Activated T-helper 1 cell treated with anti-CD3 and anti-CD28 coated beads, Interleukin-12 subunit alpha, Interleukin-12 subunit beta, Interleukin-2, Interleukin-4 antibody, amounts not matched to agents 30 ng/mL and 10 ng/mL and 1 ng/mL, durations not matched to agents 14 hours and 24 hours and 36 hours (primary cell): ENCODE results near the gene SRRM5. TPM values are rescaled to one million over a fixed set of nuclear protein-coding genes. Genes with fewer than 3 reads are reported as not detected.
A peak's percentile ranks its signal among the peaks of the same experiment; 100 is the strongest.
"Not testable (repeated sequence)": the region's sequence is repeated elsewhere in the genome, so short reads cannot be mapped to it uniquely, and the experiment has no call there.

Experiments
- DNase-seq: peaks from one replicate; pipeline ENCODE4 v3.0.0; 2021; ENCODE audit warnings: low spot score
- H3K27ac Mint-ChIP-seq: one replicate; pipeline ENCODE4 v1.8.0; 2021; ENCODE audit warnings: mild to moderate bottlenecking, mixed read lengths
- H3K27me3 Mint-ChIP-seq: one replicate; pipeline ENCODE4 v1.8.0; 2022; ENCODE audit warnings: mild to moderate bottlenecking, moderate library complexity, mixed read lengths; ENCODE audit not compliant: insufficient read depth
- H3K36me3 Mint-ChIP-seq: one replicate; pipeline ENCODE4 v1.8.0; 2021; ENCODE audit warnings: low read depth, mixed read lengths
- H3K4me1 Mint-ChIP-seq: one replicate; pipeline ENCODE4 v1.8.0; 2021; ENCODE audit warnings: low read depth, mixed read lengths
- H3K4me3 Mint-ChIP-seq: one replicate; pipeline ENCODE4 v1.8.0; 2021; ENCODE audit warnings: mild to moderate bottlenecking, moderate library complexity, mixed read lengths
- H3K9me3 Mint-ChIP-seq: one replicate; pipeline ENCODE4 v1.8.0; 2021; ENCODE audit warnings: mixed read lengths
- intact Hi-C: fragments of 100-400 bp; cut with micrococcal nuclease; formaldehyde crosslinking; loops from one replicate; pipeline ENCODE4 v1.15.1; 2024
- total RNA-seq: library from RNA; stranded (reverse); gene quantifications from 2 replicates; pipeline ENCODE4 v1.2.3, GENCODE V29; 2022

Gene SRRM5
- total RNA-seq, 1 donor from 2014 or later = 0.13 TPM

DNA sequence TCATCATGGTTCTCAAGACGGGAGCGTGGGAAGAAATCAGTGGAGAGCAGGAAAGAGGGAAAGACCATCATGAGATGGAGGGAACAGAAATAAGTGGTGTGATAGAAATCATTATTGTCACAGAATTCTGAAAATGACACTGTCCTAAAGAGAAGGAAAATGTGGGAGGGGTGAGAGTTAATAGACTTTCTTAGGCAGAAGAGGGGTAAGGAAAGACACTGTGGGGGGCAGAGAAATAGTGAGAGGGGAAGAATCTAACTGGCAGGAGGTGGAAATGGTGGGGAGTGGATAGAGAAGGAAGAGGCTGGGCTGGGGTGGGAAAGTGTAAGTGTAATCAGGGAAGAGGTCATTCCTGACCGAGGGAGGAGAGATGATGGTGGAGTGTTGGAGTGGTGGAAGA lies 33.1 kb upstream of the SRRM5 start:
- peaks cover 25% of the 10 kb centered on the region for H3K4me1 Mint-ChIP-seq
- H3K36me3 Mint-ChIP-seq = peaks cover 2% of the 10 kb centered on the region
- H3K9me3 Mint-ChIP-seq = no peaks in the 10 kb centered on the region
- intact Hi-C loops = no loop called here
- H3K4me3 Mint-ChIP-seq = peak overlapping the region; percentile 90
- DNase-seq = no peak
- peaks cover 3% of the 10 kb centered on the region for H3K27me3 Mint-ChIP-seq
- H3K27ac Mint-ChIP-seq = no peak overlapping the region

DNA sequence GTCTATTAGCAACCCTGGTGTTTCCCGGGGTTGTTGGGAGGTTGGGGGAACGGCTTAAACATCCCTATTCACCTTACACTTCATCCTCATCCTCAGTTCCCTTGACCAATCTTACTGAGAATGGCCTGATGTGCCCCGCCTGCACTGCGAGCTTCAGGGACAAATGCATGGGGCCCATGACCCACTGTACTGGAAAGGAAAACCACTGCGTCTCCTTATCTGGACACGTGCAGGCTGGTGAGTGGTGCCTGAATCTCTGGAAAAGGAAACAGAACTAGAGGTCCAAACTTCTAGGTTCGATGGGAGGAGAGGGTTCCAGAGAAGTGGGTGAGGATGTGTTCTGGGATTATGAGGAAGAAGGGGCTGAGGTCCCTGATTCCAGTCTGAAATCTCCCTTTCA lies 30.4 kb upstream of the SRRM5 start:
- Mint-ChIP-seq H3K4me1 (peaks cover 24% of the 10 kb centered on the region), H3K27me3 (peaks cover 3% of the 10 kb centered on the region), H3K27ac (no peak overlapping the region), H3K9me3 (no peaks in the 10 kb centered on the region), H3K4me3 (peak overlapping the region; percentile 51), H3K36me3 (peaks cover 12% of the 10 kb centered on the region)
- intact Hi-C loops = no loop called here
- no peak for DNase-seq

DNA sequence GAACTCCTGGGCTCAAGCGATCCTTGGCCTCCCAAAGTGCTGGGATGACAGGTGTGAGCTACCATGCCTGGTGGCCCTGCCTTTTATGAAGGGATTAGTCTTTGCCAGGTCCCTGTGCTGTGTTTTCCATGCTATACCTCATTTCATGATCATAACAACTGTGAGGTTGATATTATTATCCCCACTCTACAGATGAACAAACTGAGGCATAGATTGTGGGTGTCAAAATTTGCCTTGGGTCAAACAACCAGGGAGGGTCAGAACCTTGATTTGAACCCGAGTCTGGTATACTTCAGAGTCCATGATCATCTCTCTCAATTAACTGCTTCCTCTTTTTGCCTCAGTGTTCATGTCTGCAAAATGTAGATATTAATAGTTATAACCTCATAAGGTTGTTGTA lies 29.4 kb upstream of the SRRM5 start:
- Mint-ChIP-seq H3K36me3 (peaks cover 12% of the 10 kb centered on the region), H3K27ac (no peak overlapping the region), H3K27me3 (no peaks in the 10 kb centered on the region), H3K4me1 (peaks cover 23% of the 10 kb centered on the region), H3K9me3 (no peaks in the 10 kb centered on the region), H3K4me3 (no peak overlapping the region)
- intact Hi-C loops = no loop called here
- no peak for DNase-seq

DNA sequence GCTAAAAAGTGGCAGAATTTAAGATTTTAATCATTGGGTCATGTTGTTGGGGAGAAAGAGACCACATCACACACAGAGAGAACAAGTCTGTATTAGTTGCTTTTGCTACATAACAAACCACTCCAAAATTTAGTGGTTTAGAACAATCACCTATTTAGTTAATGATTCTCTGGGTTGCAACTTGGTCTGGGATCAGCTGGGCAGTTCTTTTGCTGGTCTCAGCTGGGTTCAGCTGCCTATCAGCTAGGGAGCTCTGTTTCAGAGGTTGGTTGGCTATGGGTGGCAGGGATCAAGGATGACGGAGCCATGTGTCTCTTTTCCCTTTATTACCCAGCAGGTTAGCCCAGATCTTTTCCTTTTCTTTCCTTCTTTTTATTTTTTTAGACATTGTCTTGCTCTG lies 27.4 kb upstream of the SRRM5 start:
- H3K4me1 Mint-ChIP-seq = peaks cover 28% of the 10 kb centered on the region
- intact Hi-C loops = no loop called here
- no peaks in the 10 kb centered on the region for H3K27me3 Mint-ChIP-seq
- no peaks in the 10 kb centered on the region for H3K9me3 Mint-ChIP-seq
- peak overlapping the region; percentile 63 for H3K27ac Mint-ChIP-seq
- no peak overlapping the region for H3K4me3 Mint-ChIP-seq
- peaks cover 17% of the 10 kb centered on the region for H3K36me3 Mint-ChIP-seq
- DNase-seq = no peak

DNA sequence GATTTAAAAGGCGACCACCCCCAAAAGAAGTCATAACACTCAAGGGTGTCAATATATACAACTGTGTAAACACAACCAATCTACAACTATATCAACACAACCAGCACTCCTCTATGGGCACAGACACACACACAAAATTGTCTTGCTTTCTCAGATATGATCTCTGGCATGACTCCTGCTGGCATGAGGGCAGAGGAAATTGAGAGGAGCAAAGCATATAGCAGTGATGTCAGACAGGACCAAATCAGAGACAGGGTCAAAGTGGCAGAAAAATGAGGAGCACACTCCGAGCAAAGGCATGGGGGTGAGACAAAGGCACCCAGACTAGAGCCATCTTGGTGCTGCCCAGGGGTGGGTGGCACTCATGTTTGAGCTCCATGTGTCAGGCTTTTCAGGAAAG lies 25.5 kb upstream of the SRRM5 start:
- H3K9me3 Mint-ChIP-seq = no peaks in the 10 kb centered on the region
- intact Hi-C loops = no loop called here
- peaks cover 24% of the 10 kb centered on the region for H3K36me3 Mint-ChIP-seq
- DNase-seq = no peak
- no peak overlapping the region for H3K4me3 Mint-ChIP-seq
- H3K27ac Mint-ChIP-seq = no peak overlapping the region
- peaks cover 31% of the 10 kb centered on the region for H3K4me1 Mint-ChIP-seq
- H3K27me3 Mint-ChIP-seq = no peaks in the 10 kb centered on the region

DNA sequence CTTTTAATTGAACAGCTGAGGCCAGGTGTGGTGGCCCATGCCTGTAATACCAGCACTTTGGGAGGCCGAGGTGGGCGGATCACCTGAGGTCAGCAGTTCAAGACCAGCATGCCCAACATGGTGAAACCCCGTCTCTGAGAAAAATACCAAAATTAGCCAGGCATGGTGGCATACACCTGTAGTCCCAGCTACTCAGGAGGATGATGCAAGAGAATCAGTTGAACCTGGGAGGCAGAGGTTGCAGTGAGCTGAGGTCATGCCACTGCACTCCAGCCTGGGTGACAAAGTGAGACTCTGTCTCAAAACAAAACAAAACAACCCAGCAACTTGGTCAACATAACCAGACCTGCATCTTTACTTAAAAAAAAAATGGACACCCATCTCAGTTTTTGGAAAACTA lies 24.9 kb upstream of the SRRM5 start:
- H3K27me3 Mint-ChIP-seq, H3K9me3 Mint-ChIP-seq, intact Hi-C loops, DNase-seq, H3K27ac Mint-ChIP-seq, H3K4me3 Mint-ChIP-seq: not testable (repeated sequence)
- peaks cover 31% of the 10 kb centered on the region for H3K4me1 Mint-ChIP-seq
- H3K36me3 Mint-ChIP-seq = peaks cover 24% of the 10 kb centered on the region

DNA sequence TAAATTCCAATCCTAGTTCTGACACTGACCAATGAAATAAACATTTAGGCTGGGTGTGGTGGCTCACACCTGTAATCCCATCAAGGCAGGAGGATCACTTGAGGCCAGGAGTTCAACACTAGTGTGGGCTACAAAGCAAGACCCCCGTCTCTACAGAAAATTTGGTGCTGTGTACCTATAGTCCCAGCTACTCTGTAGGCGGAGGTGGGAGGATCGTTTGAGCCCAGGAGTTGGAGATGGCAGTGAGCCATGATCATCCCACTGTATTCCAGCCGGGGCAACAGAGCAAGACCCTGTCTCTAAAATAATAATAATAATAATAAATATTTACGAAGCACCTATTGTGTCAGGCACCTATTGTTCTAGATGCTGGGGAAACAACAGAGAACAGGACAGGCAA lies 22.6 kb upstream of the SRRM5 start:
- Mint-ChIP-seq H3K4me3 (no peak overlapping the region), H3K4me1 (peaks cover 39% of the 10 kb centered on the region), H3K9me3 (no peaks in the 10 kb centered on the region), H3K27me3 (no peaks in the 10 kb centered on the region), H3K27ac (no peak overlapping the region), H3K36me3 (peaks cover 34% of the 10 kb centered on the region)
- DNase-seq = no peak
- intact Hi-C loops = no loop called here

DNA sequence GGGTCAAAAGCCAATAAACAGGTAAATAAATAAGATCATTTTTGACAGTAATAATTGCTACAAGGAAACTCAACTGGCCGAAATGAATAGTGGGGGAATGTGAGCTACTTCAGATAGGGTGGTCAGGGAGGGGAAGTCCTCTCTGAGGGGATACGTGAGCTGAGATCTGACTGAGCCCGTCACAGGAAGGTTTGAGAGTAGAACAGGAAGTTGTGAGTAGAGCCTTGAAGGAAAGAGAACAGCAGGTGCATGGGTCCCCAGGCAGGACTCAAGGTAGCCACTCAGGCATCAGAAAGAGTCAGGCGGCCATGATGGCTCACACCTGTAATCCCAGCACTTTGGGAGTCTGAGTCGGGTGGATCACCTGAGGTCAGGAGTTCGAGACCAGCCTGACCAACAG lies 22.2 kb upstream of the SRRM5 start:
- Mint-ChIP-seq H3K4me1 (peaks cover 35% of the 10 kb centered on the region), H3K9me3 (no peaks in the 10 kb centered on the region), H3K36me3 (peaks cover 34% of the 10 kb centered on the region), H3K4me3 (no peak overlapping the region), H3K27me3 (no peaks in the 10 kb centered on the region), H3K27ac (peak overlapping the region; percentile 65)
- no peak for DNase-seq
- intact Hi-C loops = no loop called here

DNA sequence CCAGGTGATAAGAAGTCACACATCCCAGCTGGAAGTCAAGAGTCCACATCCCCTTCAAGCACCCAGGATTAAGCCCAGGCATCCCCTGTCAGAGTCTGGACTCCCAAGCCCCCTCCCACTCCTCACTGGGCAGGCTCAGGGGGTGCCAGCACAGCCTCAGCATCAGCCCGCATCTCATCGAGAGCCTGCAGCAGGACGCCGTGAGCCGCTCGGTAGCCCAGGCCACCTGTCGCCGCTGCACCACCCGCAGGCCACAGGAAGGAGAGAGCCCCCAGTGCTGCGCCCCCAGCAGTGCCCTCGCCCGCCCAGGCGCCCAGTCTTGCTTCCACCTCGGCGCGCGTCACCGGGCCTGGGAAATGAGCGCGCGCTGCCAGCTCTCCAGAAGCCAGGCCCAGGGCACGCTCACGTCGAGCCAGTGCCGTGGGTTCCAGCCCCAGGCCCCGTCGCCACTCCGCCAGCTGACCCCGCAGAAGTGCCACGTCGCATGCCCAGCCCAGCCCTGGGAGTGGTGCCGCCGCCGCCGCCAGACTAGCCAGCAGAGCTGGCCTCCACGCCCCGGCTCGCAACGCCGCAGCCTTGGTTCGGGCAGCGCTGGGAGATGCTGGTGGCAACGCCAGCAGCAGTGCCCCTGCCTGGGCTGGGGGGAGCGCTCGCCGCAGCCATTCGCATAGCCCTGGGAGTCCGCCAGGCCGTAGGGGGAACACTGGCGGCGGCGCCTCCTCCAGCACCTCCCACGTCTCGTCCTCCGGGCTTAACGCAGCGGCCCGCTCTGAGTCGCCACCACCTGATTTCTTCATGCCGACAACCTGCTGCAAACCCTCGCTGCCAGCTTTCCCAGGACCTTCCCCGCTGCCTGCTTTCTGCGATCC lies 19.8 kb upstream of the SRRM5 start:
- no peak overlapping the region for H3K27ac Mint-ChIP-seq
- peaks cover 27% of the 10 kb centered on the region for H3K36me3 Mint-ChIP-seq
- H3K4me3 Mint-ChIP-seq = no peak overlapping the region
- no peaks in the 10 kb centered on the region for H3K9me3 Mint-ChIP-seq
- intact Hi-C loops = no loop called here
- no peaks in the 10 kb centered on the region for H3K27me3 Mint-ChIP-seq
- peaks cover 41% of the 10 kb centered on the region for H3K4me1 Mint-ChIP-seq
- DNase-seq = no peak

DNA sequence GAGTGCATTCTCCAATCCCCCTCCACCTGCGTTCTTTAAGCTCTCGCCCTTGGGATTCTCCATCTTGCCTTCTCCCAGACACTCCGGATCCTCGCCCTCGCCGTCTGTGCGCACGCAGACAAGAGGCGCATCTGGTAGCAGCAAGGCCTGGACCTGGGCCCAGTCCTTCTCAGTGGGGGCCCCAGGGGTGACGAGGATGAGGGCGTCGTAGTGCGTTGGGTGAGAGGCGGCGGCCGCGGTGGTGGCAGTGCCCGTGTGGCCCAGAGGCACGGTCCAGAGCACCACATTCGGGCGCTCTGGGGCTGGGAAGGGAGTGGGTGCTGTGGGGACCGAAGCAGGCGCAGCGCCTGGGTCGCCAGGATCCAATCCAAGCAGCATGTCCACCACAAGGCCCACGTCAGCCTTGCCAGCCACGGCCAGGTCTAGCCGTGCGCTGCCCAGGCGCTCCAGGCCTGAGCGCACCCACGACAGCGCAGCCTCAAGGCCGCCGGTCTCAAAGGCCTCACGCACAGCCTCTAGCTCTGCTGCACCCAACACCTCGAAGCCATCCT lies 19.0 kb upstream of the SRRM5 start:
- intact Hi-C loops = no loop called here
- H3K27ac Mint-ChIP-seq = peak overlapping the region; percentile 74
- peak overlapping the region; percentile 73 for H3K4me3 Mint-ChIP-seq
- DNase-seq = no peak
- H3K27me3 Mint-ChIP-seq = no peaks in the 10 kb centered on the region
- peaks cover 49% of the 10 kb centered on the region for H3K4me1 Mint-ChIP-seq
- H3K9me3 Mint-ChIP-seq = no peaks in the 10 kb centered on the region
- H3K36me3 Mint-ChIP-seq = peaks cover 27% of the 10 kb centered on the region

DNA sequence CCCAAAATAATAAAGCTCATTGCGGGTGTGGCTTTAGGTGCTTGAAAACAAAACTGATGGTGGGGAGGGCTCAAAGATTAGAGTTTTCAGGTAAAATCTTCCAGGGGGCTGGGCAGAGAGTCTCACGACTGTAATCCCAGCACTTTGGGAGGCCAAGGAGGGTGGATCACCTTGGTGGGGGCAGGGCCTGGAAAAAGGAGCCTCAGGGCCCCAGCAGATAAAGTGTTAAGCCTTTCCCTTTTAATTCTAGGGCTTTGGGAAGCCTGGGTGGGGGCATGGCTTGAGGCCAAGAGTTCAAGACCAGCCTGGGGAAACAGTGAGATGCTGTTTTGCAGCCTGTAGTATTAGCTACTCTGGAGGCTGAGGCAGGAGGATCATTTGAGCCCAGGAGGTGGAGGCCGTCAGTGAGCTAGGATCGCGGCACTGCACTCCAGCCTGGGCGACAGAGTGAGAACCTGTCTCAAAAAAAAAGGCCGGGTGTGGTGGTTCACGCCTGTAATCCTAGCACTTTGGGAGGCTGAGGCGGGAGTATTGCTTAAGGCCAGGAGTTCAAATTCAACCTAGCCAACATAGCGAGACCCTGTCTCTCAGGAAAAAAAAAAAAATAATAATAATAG lies 17.7 kb upstream of the SRRM5 start:
- Mint-ChIP-seq H3K9me3 (no peaks in the 10 kb centered on the region), H3K27ac (peak overlapping the region; percentile 46), H3K4me1 (peaks cover 52% of the 10 kb centered on the region), H3K27me3 (no peaks in the 10 kb centered on the region), H3K4me3 (peak overlapping the region; percentile 73), H3K36me3 (peaks cover 23% of the 10 kb centered on the region)
- no peak for DNase-seq
- intact Hi-C loops = loop anchor here (1.0 to 2.0 kb wide), 2 partner anchors 39 to 147 kb away; no protein-coding TSS in a partner anchor

DNA sequence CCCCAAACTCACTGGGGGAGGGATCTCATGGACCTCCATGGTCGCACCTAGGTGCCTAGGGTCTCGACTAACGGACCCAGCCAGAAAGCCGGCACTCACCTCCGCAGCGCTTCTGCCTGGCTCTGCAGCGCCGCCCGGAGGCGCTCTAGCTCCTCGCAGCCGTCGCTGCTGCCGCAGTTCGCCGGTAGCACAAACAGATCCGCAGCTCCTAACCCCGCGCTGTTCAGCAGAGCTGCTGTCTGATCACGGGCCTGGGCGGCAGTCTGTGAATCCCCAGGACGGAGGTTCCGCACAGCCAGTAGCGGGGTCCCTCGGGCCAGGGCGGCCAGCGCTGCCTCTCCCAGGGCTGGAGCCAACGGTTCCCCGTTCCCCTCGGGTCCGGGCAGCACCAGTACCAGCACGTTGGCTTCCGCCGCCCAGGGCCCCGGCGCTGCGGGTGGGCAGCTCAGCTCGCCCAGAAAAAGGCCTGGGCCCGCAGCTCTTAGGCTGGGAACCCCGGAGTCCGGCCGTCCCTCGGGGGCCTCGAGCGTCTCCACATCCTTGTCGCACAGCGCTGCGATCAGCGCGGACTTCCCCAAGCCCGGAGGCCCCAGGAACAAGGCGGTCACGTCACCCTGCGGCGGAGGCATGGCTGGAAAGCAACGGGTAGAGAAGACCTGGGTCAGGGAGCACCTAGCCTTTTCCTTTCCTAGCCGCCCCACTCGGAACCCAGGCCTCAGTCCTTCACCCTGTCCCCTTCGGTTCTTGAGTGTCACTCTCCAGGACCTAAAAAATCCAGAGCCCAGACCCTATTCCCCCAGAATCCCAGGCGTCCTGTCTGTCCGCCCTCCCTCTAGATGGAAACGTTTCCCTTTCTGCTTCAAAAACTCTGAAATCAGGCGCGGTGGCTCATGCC lies 16.9 kb upstream of the SRRM5 start:
- Mint-ChIP-seq H3K4me3 (peak overlapping the region; percentile 97), H3K27me3 (no peaks in the 10 kb centered on the region), H3K4me1 (peaks cover 44% of the 10 kb centered on the region), H3K9me3 (no peaks in the 10 kb centered on the region), H3K36me3 (peaks cover 19% of the 10 kb centered on the region), H3K27ac (peak overlapping the region; percentile 97)
- DNase-seq = peak; percentile 68
- intact Hi-C loops = loop anchor here (1.0 to 5.0 kb wide), 3 partner anchors 40 to 907 kb away; partner anchors contain the start of gene ZNF180
